Mammary epithelial cell (primary cell): ENCODE results near the gene DCDC1.
A peak's percentile ranks its signal among the peaks of the same experiment; 100 is the strongest.

Source experiments
- CTCF ChIP-seq, 2 donors: IDR thresholded peaks in 1 of 2; conservative IDR thresholded peaks in 1 of 2; 2 replicates each; pipeline ENCODE4 v1.5.1; 2011 to 2012; ENCODE audit warnings: inconsistent platforms in 2 of 2, low read length in 2 of 2, mild to moderate bottlenecking in 2 of 2, control low read depth in 1 of 2, low read depth in 1 of 2; ENCODE audit not compliant: insufficient read depth in 1 of 2; ENCODE audit errors: extremely low read depth in 1 of 2
- EZH2 ChIP-seq: IDR thresholded peaks from 2 replicates; pipeline ENCODE4 v1.6.1; 2012; ENCODE audit warnings: low read length, inconsistent platforms, borderline replicate concordance

GRCh38 chr11:31387379-31387778 lies 17.8 kb upstream of the DCDC1 start:
- TF ChIP-seq CTCF (conservative IDR thresholded peaks at IDR 0.05 in 1 of 2, IDR thresholded peaks at IDR 0.05 in 1 of 2; ENCODE audit: extremely low read depth in 1 of 2, insufficient read depth in 1 of 2, low read depth in 1 of 2, low read length in 2 of 2) (peak in 1 of 2 donors; percentile 52), EZH2 (no peak)
